Neural cell (in vitro differentiated cells): ENCODE data around the gene KRT38. TPM values are rescaled to one million over a fixed set of nuclear protein-coding genes. Genes with fewer than 3 reads are reported as not detected.

Source experiments
- H2AFZ ChIP-seq: fragments of 200-600, 300-800 bp; sonication (generic), shearing (Covaris generic); 2 replicates; pipeline ENCODE4 v1.6.0; 2014; ENCODE audit warnings: low read depth, mild to moderate bottlenecking, antibody characterized with exemption, low read length, moderate library complexity
- H3F3A ChIP-seq: fragments of 200-600 bp; shearing (Covaris generic); 2 replicates; pipeline ENCODE4 v1.6.1; 2016; ENCODE audit warnings: mild to moderate bottlenecking, moderate library complexity, mixed read lengths, antibody characterized with exemption, low read length; ENCODE audit not compliant: insufficient read depth, poor library complexity, severe bottlenecking
- H3K27ac ChIP-seq: fragments of 200-600, 300-800 bp; sonication (generic), shearing (Covaris generic); 2 replicates; pipeline ENCODE4 v1.5.1; 2014; ENCODE audit warnings: mild to moderate bottlenecking, low read length, moderate library complexity
- H3K27me3 ChIP-seq: fragments of 300-800, 200-600 bp; sonication (generic), shearing (Covaris generic); 2 replicates; pipeline ENCODE4 v1.6.0; 2014; ENCODE audit warnings: mild to moderate bottlenecking, low read depth, low read length, moderate library complexity; ENCODE audit not compliant: insufficient read depth
- H3K36me3 ChIP-seq: fragments of 300-800, 200-600 bp; sonication (generic), shearing (Covaris generic); 2 replicates; pipeline ENCODE4 v1.5.1; 2014; ENCODE audit warnings: mild to moderate bottlenecking, antibody characterized with exemption, low read length, moderate library complexity; ENCODE audit not compliant: insufficient read depth
- H3K4me2 ChIP-seq: fragments of 300-800, 200-600 bp; sonication (generic), shearing (Covaris generic); 2 replicates; pipeline ENCODE4 v1.6.0; 2014; ENCODE audit warnings: mild to moderate bottlenecking, low read length
- H3K4me3 ChIP-seq: fragments of 300-800, 200-600 bp; sonication (generic), shearing (Covaris generic); 2 replicates; pipeline ENCODE4 v1.5.1; 2014; ENCODE audit warnings: mild to moderate bottlenecking, low read length, moderate library complexity
- H3K79me2 ChIP-seq: fragments of 200-600 bp; shearing (Covaris generic); replicated peaks from 2 replicates; pipeline ENCODE4 v1.6.0; 2014; ENCODE audit warnings: mild to moderate bottlenecking, low read length, moderate library complexity; ENCODE audit not compliant: insufficient read depth
- H3K9ac ChIP-seq: fragments of 300-800, 200-600 bp; sonication (generic), shearing (Covaris generic); 2 replicates; pipeline ENCODE4 v1.6.1; 2016; ENCODE audit warnings: mild to moderate bottlenecking, low read length, mixed read lengths
- H3K9me2 ChIP-seq: fragments of 200-600 bp; shearing (Covaris generic); 2 replicates; pipeline ENCODE4 v1.6.1; 2016; ENCODE audit warnings: mild to moderate bottlenecking, low read length, mixed read lengths; ENCODE audit not compliant: insufficient read depth
- H3K9me3 ChIP-seq: fragments of 200-600, 300-800 bp; sonication (generic), shearing (Covaris generic); 2 replicates; pipeline ENCODE4 v1.6.1; 2016; ENCODE audit warnings: mild to moderate bottlenecking, mixed run types, low read length, moderate library complexity, mixed read lengths
- H4K20me1 ChIP-seq: fragments of 200-600 bp; shearing (Covaris generic); 2 replicates; pipeline ENCODE4 v1.6.1; 2016; ENCODE audit warnings: mild to moderate bottlenecking, mixed run types; ENCODE audit not compliant: insufficient read depth
- CTCF ChIP-seq: fragments of 450-650 bp; IDR thresholded peaks from 2 replicates; pipeline ENCODE4 v1.5.1; 2014; ENCODE audit warnings: antibody characterized with exemption, mild to moderate bottlenecking, moderate library complexity; ENCODE audit not compliant: poor library complexity, severe bottlenecking
- EZH2 ChIP-seq: fragments of 200-600, 300-800 bp; shearing (Covaris generic), sonication (generic); IDR thresholded peaks from 2 replicates; pipeline ENCODE4 v1.6.1; 2014; ENCODE audit warnings: antibody characterized with exemption, low read length, borderline replicate concordance, mild to moderate bottlenecking; ENCODE audit not compliant: insufficient read depth, poor library complexity, severe bottlenecking
- MXI1 ChIP-seq: fragments of 450-650 bp; conservative IDR thresholded peaks from 2 replicates; pipeline ENCODE4 v1.6.1; 2014; ENCODE audit warnings: antibody characterized with exemption, mild to moderate bottlenecking; ENCODE audit not compliant: poor library complexity, severe bottlenecking
- POLR2AphosphoS5 ChIP-seq: IDR thresholded peaks from 2 replicates; pipeline ENCODE4 v1.6.1; 2012
- RAD21 ChIP-seq: fragments of 450-650 bp; conservative IDR thresholded peaks from 2 replicates; pipeline ENCODE4 v1.6.1; 2014; ENCODE audit warnings: antibody characterized with exemption, mild to moderate bottlenecking, moderate library complexity
- REST ChIP-seq: IDR thresholded peaks from 2 replicates; pipeline ENCODE4 v1.6.1; 2012; ENCODE audit warnings: borderline replicate concordance
- SMC3 ChIP-seq: fragments of 450-650 bp; conservative IDR thresholded peaks from 2 replicates; pipeline ENCODE4 v1.6.1; 2014; ENCODE audit warnings: antibody characterized with exemption, mild to moderate bottlenecking, moderate library complexity; ENCODE audit not compliant: poor library complexity
- TAF1 ChIP-seq: IDR thresholded peaks from 2 replicates; pipeline ENCODE4 v1.6.1; 2012; ENCODE audit warnings: low read depth
- polyA plus RNA-seq: library from polyadenylated mRNA; depleted of rRNA; stranded (reverse); fragments of >200 nt; gene quantifications from 2 replicates; pipeline ENCODE4 v1.2.3, GENCODE V29; 2014

The KRT38 gene
- polyA plus RNA-seq, 1 donor from 2014 or later, result not detected

GRCh38 chr17:41415411-41415810 is 25.4 kb downstream of the KRT38 start (continued):
- TF ChIP-seq MXI1, result no peak

- Histone ChIP-seq H4K20me1 (no peaks in the 10 kb centered on the region), H3K9me2 (no peaks in the 10 kb centered on the region), H3K79me2 (no peaks in the 10 kb centered on the region), H3K4me3 (no peak overlapping the region), H2AFZ (no peak overlapping the region), H3F3A (no peaks in the 10 kb centered on the region), H3K9me3 (no peaks in the 10 kb centered on the region), H3K27ac (no peak overlapping the region), H3K9ac (no peak overlapping the region), H3K36me3 (no peaks in the 10 kb centered on the region), H3K4me2 (no peak overlapping the region), H3K27me3 (no peaks in the 10 kb centered on the region)
- no peak for TF ChIP-seq EZH2
- TF ChIP-seq REST, result no peak
- no peak for TF ChIP-seq CTCF
- no peak for TF ChIP-seq RAD21
- no peak for TF ChIP-seq MXI1
- no peak for TF ChIP-seq TAF1
- no peak for TF ChIP-seq POLR2AphosphoS5
- TF ChIP-seq SMC3, result no peak
Observed at GRCh38 chr17:41413982-41414381, 26.8 kb downstream of the KRT38 start.

- H3K9ac ChIP-seq, result no peak overlapping the region
- no peaks in the 10 kb centered on the region for H3K36me3 ChIP-seq
- H3K79me2 ChIP-seq, result no peaks in the 10 kb centered on the region
- no peaks in the 10 kb centered on the region for H3F3A ChIP-seq
- H3K27me3 ChIP-seq, result no peaks in the 10 kb centered on the region
- H3K9me2 ChIP-seq, result no peaks in the 10 kb centered on the region
- H4K20me1 ChIP-seq, result no peaks in the 10 kb centered on the region
- no peak overlapping the region for H2AFZ ChIP-seq
- H3K4me3 ChIP-seq, result no peak overlapping the region
- no peak overlapping the region for H3K4me2 ChIP-seq
- TF ChIP-seq REST (no peak), CTCF (no peak), POLR2AphosphoS5 (no peak), TAF1 (no peak), SMC3 (no peak), RAD21 (no peak), MXI1 (no peak)
- H3K9me3 ChIP-seq, result no peaks in the 10 kb centered on the region
- H3K27ac ChIP-seq, result no peak overlapping the region
Observed at GRCh38 chr17:41413353-41413957, 27.3 kb downstream of the KRT38 start.
